GOT3 (cell line): ENCODE measurements around the gene WDR4.
"Not testable (repeated sequence)": the region's sequence is repeated elsewhere in the genome, so short reads cannot be mapped to it uniquely, and the experiment has no call there.

Experiments
- DNase-seq: peaks from one replicate; lab custom pipeline; 2025; ENCODE audit warnings: mixed read lengths; lab: John Stamatoyannopoulos, UW

The WDR4 gene

GRCh38 chr21:42839271-42840231 lies 39.8 kb downstream of the WDR4 start:
- DNase-seq, result no peak

- DNase-seq, result not testable (repeated sequence)
These were observed 41.1 kb downstream of the WDR4 start for GRCh38 chr21:42838212-42838690.

DNA sequence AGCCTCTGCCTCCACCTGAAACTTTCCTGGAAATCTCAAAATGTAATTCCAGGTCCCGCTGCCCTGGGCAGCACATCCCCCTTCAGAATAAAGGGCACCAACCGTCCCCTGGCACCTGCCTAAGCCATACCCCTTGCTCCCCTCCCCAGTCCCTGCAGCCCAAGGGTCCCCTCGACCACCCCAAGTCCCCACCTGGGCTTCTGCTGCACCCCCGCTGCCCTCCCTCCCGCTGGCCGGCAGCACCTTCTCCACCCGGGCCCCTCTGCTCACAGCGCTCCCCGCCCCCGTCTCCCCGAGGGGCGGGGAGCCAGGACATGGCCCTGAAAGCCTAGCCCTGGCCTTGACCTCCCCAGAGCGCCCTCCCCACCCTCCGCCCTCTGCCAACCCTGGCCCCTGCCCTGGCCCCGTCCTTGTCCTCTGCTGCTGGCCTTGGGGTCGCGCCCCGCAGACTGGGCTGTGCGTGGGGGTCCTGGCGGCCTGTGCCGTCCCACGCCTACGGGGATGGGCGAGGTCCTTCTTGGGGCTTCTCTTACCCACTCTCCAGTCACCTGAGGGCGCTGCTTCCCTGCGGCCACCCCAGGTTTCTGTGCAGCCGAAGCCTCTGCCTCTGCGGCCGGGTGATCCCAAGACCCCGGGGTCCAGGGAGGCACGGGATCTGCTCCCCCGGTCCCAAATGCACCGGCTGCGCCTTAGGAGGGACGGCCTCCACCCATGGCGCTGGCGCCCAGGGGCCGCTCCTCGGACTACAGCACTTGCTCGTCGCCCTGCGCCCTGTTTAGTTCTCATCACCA lies 41.7 kb downstream of the WDR4 start:
- DNase-seq, result no peak

DNA sequence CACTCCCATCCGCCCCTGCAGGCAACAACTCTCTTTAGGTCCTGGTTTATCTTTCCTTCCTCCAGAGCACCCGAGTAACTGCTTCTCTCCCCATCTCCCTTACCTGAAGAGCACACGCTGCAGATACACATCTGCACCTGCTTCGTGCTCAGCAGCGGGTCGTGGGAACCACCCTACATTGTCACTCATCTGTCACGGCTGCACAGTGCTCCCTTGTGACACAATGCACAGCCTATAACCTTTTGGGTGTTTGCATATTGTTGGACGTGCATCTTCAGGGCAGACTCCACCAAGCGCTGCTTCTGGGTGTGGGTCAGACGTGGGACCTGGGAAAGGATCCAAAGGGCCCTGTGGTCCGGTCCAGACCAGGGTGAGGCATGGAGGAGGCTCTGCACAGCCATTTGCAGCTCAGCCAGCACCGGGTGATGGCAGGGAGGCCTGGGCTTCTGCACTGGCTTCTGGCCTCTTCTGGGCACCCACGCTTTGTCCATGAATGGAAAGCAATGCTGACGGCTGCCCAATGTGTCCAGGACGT lies 42.5 kb downstream of the WDR4 start:
- no peak for DNase-seq

DNA sequence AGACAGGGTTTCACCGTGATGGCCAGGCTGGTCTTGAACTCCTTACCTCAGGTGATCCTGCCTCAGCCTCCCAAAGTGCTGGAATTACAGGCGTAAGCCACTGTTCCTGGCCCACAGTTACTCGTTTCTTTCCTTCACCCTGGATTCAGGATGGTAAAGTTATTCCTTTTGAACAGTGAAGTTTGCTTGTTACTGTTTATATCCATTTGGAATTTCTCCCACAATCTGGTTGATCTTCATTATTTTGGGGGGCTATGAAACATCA lies 43.0 kb downstream of the WDR4 start:
- DNase-seq, result no peak

DNA sequence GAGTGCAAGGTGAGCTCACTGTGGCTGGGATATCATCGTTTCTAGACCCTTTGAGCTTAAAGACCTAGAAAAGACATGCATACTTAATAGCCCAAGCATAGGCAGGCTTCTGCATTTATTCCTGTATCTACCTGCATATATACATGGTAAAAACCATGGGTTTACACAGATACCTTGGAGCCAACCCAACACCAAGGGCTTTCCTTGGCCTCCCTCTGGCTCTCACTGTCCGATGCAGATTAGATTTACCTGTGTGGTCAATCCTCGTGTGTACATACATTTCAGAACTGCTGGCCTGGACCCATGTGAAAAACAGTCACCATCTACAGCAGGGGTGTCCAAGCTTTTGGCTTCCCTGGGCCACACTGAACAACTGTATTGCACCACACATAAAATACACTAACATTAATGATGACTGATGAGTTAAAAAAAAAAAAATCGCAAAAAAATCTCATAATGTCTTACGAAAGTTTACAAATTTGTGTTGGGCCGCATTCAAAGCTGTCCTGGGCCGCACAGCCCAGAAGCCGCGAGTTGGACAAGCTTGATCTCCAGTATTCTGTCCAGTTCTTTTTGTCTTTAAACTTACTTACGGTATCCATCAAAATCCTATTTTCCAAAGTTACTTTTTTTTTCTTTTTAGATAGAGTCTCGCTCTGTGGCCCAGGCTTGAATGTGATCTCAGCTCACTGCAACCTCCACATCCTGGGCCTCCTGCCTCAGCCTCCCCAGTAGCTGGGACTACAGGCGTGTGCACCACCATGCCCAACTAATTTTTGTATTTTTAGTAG lies 43.5 kb downstream of the WDR4 start:
- no peak for DNase-seq

DNA sequence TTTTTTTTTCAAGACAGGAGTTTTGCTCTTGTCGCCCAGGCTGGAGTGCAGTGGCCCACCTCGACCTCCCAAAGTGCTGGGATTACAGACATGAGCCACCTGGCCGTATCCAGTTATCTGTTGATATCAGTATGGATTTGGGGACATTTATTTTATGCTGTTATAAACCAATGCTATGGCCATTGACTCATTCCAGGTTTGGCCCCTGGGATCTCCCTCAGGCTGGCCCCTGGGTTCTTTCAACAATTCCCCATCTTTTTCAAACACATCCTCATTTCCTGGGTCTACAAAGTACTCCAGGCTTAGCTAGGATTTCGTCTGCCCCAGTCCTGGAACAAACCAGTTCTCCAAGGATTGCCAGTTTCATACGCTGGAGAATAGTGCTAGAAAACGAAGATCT lies 44.1 kb downstream of the WDR4 start:
- no peak for DNase-seq

- no peak for DNase-seq
These were observed 44.6 kb downstream of the WDR4 start for GRCh38 chr21:42834726-42835191.

DNA sequence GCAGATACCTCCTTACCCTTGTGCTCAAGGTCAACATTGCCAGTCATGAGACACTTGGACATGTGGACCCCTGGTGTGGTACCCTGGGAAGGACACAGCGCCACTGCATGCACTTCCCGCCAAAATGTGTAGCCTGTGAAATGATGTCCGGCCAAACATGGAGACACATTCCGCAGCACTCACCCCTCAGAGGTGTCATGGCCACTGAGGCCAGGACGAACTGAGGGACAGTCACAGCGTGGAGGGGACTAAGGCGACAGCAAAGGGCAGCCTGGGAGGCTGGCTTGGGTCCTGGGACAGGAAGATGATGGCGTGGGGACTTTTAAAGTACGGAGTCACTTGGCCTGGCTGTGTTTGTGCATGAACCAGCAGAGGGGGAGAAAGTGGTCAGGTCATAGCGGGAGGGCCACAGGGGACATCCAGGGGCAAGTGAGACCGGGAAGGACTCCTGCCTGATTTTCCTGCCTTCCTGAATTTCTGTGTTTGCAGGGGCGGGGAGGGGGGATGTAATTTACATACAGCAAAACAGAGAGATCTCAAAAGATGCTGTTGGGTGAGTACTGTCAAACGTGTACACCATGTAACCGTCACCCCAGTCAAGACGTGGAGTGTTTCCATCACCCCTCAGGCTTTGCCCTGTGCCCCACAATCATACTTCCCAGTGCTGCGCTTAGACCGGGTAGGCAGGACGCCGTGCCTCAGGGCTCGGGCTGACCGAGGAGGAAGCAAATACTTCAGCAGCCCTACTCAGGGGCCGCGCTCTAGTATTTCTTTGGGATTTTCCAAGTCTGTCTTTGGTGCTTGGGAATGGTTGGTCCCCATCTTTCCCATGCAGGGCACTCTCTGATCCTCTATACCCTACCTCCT lies 45.2 kb downstream of the WDR4 start:
- DNase-seq, result no peak

DNA sequence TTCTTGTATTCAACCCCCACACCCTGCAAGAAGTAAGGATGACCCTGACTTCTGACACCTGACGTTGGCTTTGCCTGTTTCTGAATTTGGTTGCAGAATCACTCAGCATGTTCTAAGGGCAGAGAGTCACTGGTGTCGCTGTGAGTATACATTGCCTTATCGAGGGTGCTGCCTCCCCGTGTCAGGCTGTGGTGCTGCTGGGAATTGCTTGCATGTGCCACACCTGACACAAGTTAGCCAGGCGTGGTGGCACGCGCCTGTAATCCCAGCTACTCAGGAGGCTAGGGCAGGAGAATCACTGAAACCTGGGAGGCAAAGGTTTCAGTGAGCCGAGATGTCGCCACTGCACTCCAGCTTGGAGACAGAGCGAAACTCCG lies 45.9 kb downstream of the WDR4 start:
- DNase-seq, result no peak

GRCh38 chr21:42832321-42832630 lies 47.1 kb downstream of the WDR4 start:
- not testable (repeated sequence) for DNase-seq

DNA sequence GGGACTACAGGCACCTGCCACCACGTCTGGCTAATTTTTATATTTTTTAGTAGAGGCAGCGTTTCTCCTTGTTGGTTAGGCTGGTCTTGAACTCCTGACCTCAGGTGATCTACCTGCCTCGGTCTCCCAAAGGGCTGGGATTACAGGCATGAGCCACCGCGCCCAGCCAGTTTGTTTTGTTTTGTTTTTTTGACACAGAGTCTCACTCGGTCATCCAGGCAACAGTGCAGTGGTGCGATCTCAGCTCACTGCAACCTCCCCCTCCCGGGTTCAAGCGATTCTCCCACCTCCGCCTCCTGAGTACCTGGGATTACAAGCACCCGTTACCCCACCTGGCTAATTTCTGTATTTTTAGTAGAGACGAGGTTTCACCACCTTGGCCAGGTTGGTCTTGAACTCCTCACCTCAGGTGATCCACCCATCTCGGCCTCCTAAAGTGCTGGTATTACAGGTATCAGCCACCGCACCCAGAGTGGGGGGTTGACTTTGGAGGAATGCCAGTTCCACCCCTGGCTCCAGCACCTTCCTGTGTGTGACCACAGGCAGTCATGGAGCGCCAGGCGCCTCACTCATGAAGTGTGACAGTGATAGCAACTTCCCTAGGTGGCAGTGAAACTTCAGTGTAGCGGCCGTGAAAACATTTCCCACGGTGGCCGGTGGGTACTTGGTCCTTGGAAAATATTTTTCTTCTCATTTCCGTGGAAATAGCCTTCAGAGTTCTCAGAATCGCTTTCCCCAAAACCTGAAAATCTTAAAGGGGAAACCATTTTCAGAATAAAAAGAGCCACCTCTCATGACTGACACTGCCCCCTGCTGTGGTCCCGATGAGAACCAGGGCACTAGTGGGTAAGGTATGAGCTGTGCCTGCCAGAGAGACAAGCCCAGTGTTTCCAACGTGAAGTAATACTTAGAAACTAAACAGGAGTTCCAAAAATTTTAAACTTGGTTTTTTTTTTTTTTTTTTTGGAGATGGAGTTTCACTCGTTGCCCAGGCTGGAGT lies 48.6 kb downstream of the WDR4 start:
- no peak for DNase-seq

GRCh38 chr21:42829954-42830353 lies 49.4 kb downstream of the WDR4 start:
- no peak for DNase-seq

DNA sequence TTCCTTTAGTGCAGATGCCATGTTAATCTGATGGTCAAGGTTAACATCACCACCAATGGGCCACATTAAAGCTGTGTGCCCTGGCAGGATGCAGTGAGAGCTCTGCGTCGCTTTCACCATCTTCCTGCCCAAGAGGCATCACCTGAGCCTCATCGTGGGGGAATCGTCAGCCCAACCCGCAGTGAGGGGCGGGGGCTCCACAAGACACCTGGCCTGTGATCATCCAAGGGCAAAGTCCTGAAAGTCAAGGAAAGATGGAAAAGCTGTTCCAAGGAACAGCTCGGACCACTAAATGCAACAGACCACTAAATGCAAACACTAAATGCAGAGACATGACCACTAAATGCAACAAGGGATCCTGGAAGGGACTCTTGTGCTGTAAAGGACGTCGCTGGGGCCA lies 49.9 kb downstream of the WDR4 start:
- no peak for DNase-seq

- no peak for DNase-seq
These were observed 51.8 kb downstream of the WDR4 start for GRCh38 chr21:42827588-42827987.

GRCh38 chr21:42820616-42821465 lies 58.5 kb downstream of the WDR4 start:
- no peak for DNase-seq

GRCh38 chr21:42819861-42820615 lies 59.3 kb downstream of the WDR4 start:
- no peak for DNase-seq

DNA sequence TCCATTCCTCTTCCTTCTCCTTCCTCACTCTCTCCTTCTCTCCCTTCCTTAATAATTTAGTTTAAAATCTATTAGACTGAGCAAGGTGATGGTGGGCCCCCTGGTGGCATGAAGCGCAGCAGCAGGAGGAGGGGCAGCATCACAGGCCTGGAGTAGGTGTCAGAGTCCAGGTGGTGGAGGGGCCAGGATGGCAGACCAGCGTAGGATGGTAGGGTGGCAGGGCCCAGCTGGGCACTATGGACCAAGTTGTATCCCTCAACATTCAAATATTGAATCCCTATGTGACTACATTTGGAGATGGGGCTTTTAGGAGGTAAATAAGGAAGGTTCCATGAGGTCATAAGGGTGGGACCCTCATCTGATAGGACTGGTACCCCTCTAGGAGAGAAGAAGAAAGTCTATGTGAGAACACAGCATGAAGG lies 61.0 kb downstream of the WDR4 start:
- no peak for DNase-seq
